A549 (cell line): ENCODE results near the gene LY6G6D.

ENCODE experiments used
- TF ChIP-seq, protein P1 (sequence below): fragments of >200 bp; sonication (Bioruptor Twin); formaldehyde crosslinking; IDR thresholded peaks from 3 replicates; pipeline ENCODE4 v1.5.1; 2016
- TF ChIP-seq, protein P2 (sequence below): fragments of 200-600 bp; sonication (generic); IDR thresholded peaks from 2 replicates; pipeline ENCODE4 v1.6.1; 2016; ENCODE audit warnings: antibody characterized with exemption, mild to moderate bottlenecking, moderate library complexity
- TF ChIP-seq, protein P3 (sequence below): fragments of 450-650 bp; IDR thresholded peaks from 2 replicates; pipeline ENCODE4 v1.6.1; 2014; ENCODE audit warnings: antibody characterized with exemption

DNA sequence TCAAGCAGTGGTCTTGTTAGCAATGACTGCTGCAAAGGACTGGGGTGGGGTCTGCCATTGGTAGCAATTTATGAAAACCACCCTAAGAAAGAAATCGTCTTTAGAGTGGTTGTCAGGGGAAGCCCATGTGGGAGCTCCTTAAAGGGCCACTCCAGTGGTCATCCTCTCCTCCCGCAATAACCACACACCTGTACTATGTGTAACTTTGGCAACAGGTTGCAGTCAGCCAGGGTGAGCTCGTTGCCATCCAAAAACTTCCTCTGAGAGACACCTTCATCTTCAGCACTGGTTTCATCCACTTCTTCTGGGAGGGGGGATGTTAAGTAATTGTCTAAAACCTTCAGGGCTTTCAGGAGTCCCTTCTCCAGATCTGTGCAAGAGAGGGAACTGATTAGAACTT, 16.9 kb downstream of the LY6G6D start:
- TF ChIP-seq, protein P1, sequence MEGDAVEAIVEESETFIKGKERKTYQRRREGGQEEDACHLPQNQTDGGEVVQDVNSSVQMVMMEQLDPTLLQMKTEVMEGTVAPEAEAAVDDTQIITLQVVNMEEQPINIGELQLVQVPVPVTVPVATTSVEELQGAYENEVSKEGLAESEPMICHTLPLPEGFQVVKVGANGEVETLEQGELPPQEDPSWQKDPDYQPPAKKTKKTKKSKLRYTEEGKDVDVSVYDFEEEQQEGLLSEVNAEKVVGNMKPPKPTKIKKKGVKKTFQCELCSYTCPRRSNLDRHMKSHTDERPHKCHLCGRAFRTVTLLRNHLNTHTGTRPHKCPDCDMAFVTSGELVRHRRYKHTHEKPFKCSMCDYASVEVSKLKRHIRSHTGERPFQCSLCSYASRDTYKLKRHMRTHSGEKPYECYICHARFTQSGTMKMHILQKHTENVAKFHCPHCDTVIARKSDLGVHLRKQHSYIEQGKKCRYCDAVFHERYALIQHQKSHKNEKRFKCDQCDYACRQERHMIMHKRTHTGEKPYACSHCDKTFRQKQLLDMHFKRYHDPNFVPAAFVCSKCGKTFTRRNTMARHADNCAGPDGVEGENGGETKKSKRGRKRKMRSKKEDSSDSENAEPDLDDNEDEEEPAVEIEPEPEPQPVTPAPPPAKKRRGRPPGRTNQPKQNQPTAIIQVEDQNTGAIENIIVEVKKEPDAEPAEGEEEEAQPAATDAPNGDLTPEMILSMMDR = no peak
- TF ChIP-seq, protein P2, sequence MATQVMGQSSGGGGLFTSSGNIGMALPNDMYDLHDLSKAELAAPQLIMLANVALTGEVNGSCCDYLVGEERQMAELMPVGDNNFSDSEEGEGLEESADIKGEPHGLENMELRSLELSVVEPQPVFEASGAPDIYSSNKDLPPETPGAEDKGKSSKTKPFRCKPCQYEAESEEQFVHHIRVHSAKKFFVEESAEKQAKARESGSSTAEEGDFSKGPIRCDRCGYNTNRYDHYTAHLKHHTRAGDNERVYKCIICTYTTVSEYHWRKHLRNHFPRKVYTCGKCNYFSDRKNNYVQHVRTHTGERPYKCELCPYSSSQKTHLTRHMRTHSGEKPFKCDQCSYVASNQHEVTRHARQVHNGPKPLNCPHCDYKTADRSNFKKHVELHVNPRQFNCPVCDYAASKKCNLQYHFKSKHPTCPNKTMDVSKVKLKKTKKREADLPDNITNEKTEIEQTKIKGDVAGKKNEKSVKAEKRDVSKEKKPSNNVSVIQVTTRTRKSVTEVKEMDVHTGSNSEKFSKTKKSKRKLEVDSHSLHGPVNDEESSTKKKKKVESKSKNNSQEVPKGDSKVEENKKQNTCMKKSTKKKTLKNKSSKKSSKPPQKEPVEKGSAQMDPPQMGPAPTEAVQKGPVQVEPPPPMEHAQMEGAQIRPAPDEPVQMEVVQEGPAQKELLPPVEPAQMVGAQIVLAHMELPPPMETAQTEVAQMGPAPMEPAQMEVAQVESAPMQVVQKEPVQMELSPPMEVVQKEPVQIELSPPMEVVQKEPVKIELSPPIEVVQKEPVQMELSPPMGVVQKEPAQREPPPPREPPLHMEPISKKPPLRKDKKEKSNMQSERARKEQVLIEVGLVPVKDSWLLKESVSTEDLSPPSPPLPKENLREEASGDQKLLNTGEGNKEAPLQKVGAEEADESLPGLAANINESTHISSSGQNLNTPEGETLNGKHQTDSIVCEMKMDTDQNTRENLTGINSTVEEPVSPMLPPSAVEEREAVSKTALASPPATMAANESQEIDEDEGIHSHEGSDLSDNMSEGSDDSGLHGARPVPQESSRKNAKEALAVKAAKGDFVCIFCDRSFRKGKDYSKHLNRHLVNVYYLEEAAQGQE = no peak
- TF ChIP-seq, protein P3, sequence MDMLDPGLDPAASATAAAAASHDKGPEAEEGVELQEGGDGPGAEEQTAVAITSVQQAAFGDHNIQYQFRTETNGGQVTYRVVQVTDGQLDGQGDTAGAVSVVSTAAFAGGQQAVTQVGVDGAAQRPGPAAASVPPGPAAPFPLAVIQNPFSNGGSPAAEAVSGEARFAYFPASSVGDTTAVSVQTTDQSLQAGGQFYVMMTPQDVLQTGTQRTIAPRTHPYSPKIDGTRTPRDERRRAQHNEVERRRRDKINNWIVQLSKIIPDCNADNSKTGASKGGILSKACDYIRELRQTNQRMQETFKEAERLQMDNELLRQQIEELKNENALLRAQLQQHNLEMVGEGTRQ = no peak
